ENCODE data around the gene ATG4C.
"Not testable (repeated sequence)": the region's sequence is repeated elsewhere in the genome, so short reads cannot be mapped to it uniquely, and the experiment has no call there.

The ATG4C gene

GRCh38 chr1:62823556-62823955 is 39.6 kb downstream of the ATG4C start:
- no peak for TF ChIP-seq CTCF (IDR thresholded peaks at IDR 0.05; ENCODE audit: low read depth, low read length)
- DNase-seq (ENCODE audit: extremely low read depth, low read depth) = no peak

GRCh38 chr1:62826901-62827300 is 43.0 kb downstream of the ATG4C start:
- DNase-seq (ENCODE audit: extremely low read depth, low read depth) = no peak
- TF ChIP-seq CTCF (IDR thresholded peaks at IDR 0.05; ENCODE audit: low read depth, low read length) = no peak

GRCh38 chr1:62827786-62828185 is 43.9 kb downstream of the ATG4C start:
- not testable (repeated sequence) for DNase-seq (ENCODE audit: extremely low read depth, low read depth)

- DNase-seq (ENCODE audit: extremely low read depth, low read depth) = no peak
- TF ChIP-seq CTCF (IDR thresholded peaks at IDR 0.05; ENCODE audit: low read depth, low read length) = no peak
Measured at GRCh38 chr1:62832276-62832675, 48.3 kb downstream of the ATG4C start.

GRCh38 chr1:62833529-62833928 is 49.6 kb downstream of the ATG4C start:
- DNase-seq (ENCODE audit: extremely low read depth, low read depth) = no peak
- no peak for TF ChIP-seq CTCF (IDR thresholded peaks at IDR 0.05; ENCODE audit: low read depth, low read length)

GRCh38 chr1:62834400-62834961 is 50.5 kb downstream of the ATG4C start:
- DNase-seq (ENCODE audit: extremely low read depth, low read depth) = no peak
- no peak for TF ChIP-seq CTCF (IDR thresholded peaks at IDR 0.05; ENCODE audit: low read depth, low read length)

- TF ChIP-seq CTCF (IDR thresholded peaks at IDR 0.05; ENCODE audit: low read depth, low read length) = no peak
- DNase-seq (ENCODE audit: extremely low read depth, low read depth) = no peak
Measured at GRCh38 chr1:62836856-62837540, 53.1 kb downstream of the ATG4C start.

- DNase-seq (ENCODE audit: extremely low read depth, low read depth) = no peak
- TF ChIP-seq CTCF (IDR thresholded peaks at IDR 0.05; ENCODE audit: low read depth, low read length) = no peak
Measured at GRCh38 chr1:62840555-62840954, 56.6 kb downstream of the ATG4C start.

Measured in AG09319 (cell line).